PC-9 (cell line): ENCODE results near the gene LRRC7. TPM values are rescaled to one million over a fixed set of nuclear protein-coding genes. Genes with fewer than 3 reads are reported as not detected.

ENCODE experiments used
- BruUV-seq: library from RNA; stranded (reverse); fragments of 400-500 nt; replicated peaks from 2 replicates; lab custom pipeline; 2021; lab: Mats Ljungman, UMichigan
- CTCF ChIA-PET: fragments of 300-600 bp; sonication (Branson Sonifier 250); formaldehyde crosslinking; loops from one replicate; lab custom pipeline; 2022; ENCODE audit warnings: antibody characterized with exemption; lab: Charles Lee
- POLR2A ChIA-PET: fragments of 300-600 bp; sonication (Branson Sonifier 250); formaldehyde crosslinking; loops from one replicate; lab custom pipeline; 2022; ENCODE audit warnings: antibody characterized with exemption; ENCODE audit not compliant: unreplicated experiment; lab: Charles Lee
- DNase-seq, 2 experiments: peaks; one replicate each; pipeline versions ENCODE4 v3.0.0 to v3.0.0-alpha.2; 2015 to 2022; ENCODE audit warnings: mixed read lengths in 1 of 2
- H2AFZ ChIP-seq: fragments of 200-600 bp; sonication (generic); 2 replicates; pipeline ENCODE4 v1.8.1; 2017; ENCODE audit warnings: antibody characterized with exemption
- H3F3A ChIP-seq: fragments of 200-600 bp; sonication (generic); 2 replicates; pipeline ENCODE4 v1.8.1; 2017; ENCODE audit warnings: antibody characterized with exemption, mild to moderate bottlenecking, low read depth; ENCODE audit not compliant: insufficient read depth
- H3K27ac ChIP-seq: fragments of 200-600 bp; sonication (generic); 2 replicates; pipeline ENCODE4 v1.6.1; 2016; ENCODE audit warnings: mixed run types
- H3K27me3 ChIP-seq: fragments of 200-600 bp; sonication (generic); 2 replicates; pipeline ENCODE4 v1.6.1; 2016; ENCODE audit warnings: low read depth, mixed run types; ENCODE audit not compliant: insufficient read depth
- H3K36me3 ChIP-seq: fragments of 200-600 bp; sonication (generic); 2 replicates; pipeline ENCODE4 v1.6.1; 2016; ENCODE audit warnings: low read depth, mixed run types
- H3K4me1 ChIP-seq: fragments of 200-600 bp; sonication (generic); replicated peaks from 2 replicates; pipeline ENCODE4 v1.6.1; 2016; ENCODE audit warnings: mixed run types; ENCODE audit not compliant: insufficient read depth
- H3K4me2 ChIP-seq: fragments of 200-600 bp; sonication (generic); 2 replicates; pipeline ENCODE4 v1.6.1; 2017; ENCODE audit warnings: mixed run types
- H3K4me3 ChIP-seq: fragments of 200-600 bp; sonication (generic); 2 replicates; pipeline ENCODE4 v1.6.1; 2016; ENCODE audit warnings: mixed run types
- H3K79me2 ChIP-seq: fragments of 200-600 bp; sonication (generic); 2 replicates; pipeline ENCODE4 v1.6.1; 2017; ENCODE audit warnings: low read depth, mixed run types
- H3K9me2 ChIP-seq: fragments of 200-600 bp; sonication (generic); 2 replicates; pipeline ENCODE4 v1.8.1; 2017; ENCODE audit warnings: mild to moderate bottlenecking; ENCODE audit not compliant: insufficient read depth
- H3K9me3 ChIP-seq: fragments of 200-600 bp; sonication (generic); 2 replicates; pipeline ENCODE4 v1.8.1; 2016; ENCODE audit warnings: low read depth; ENCODE audit not compliant: insufficient read depth
- H4K20me1 ChIP-seq: fragments of 200-600 bp; sonication (generic); 2 replicates; pipeline ENCODE4 v1.8.1; 2017; ENCODE audit not compliant: insufficient read depth
- CTCF ChIP-seq: fragments of 200-600 bp; sonication (generic); conservative IDR thresholded peaks from 2 replicates; pipeline ENCODE4 v1.6.1; 2017; ENCODE audit warnings: mixed run types, antibody characterized with exemption, mild to moderate bottlenecking, moderate library complexity
- EZH2 ChIP-seq: fragments of 200-600 bp; sonication (generic); IDR thresholded peaks from 2 replicates; pipeline ENCODE4 v1.8.0; 2017; ENCODE audit warnings: antibody characterized with exemption, low read depth
- intact Hi-C: fragments of 100-400 bp; cut with micrococcal nuclease; formaldehyde crosslinking; loops from one replicate; pipeline ENCODE4 v1.10.0; 2022; ENCODE audit not compliant: unreplicated experiment
- total RNA-seq: library from RNA; stranded (reverse); gene quantifications from 2 replicates; pipeline ENCODE4 v1.2.3, GENCODE V29; 2021

Gene LRRC7
- total RNA-seq, 1 experiment from 2014 or later: not detected

GRCh38 chr1:70090141-70090540 lies 522.4 kb downstream of the LRRC7 start:
- intact Hi-C loops: no loop called here
- Histone ChIP-seq H3K36me3 (no peaks in the 10 kb centered on the region), H3K9me3 (no peaks in the 10 kb centered on the region; the same call in 1 of the 2 replicates), H3K4me3 (no peak overlapping the region), H3F3A (peaks cover 6% of the 10 kb centered on the region), H2AFZ (no peak overlapping the region), H4K20me1 (no peaks in the 10 kb centered on the region), H3K79me2 (no peaks in the 10 kb centered on the region), H3K4me2 (no peak overlapping the region), H3K27me3 (no peaks in the 10 kb centered on the region), H3K27ac (no peak overlapping the region), H3K9me2 (no peaks in the 10 kb centered on the region; the same call in 1 of the 2 replicates), H3K4me1 (peaks cover 13% of the 10 kb centered on the region)
- TF ChIP-seq CTCF: no peak
- TF ChIP-seq EZH2: no peak
- BruUV-seq: no TSS peak
- DNase-seq: no peak
- ChIA-PET POLR2A (no interaction called here), CTCF (no interaction called here)

DNA sequence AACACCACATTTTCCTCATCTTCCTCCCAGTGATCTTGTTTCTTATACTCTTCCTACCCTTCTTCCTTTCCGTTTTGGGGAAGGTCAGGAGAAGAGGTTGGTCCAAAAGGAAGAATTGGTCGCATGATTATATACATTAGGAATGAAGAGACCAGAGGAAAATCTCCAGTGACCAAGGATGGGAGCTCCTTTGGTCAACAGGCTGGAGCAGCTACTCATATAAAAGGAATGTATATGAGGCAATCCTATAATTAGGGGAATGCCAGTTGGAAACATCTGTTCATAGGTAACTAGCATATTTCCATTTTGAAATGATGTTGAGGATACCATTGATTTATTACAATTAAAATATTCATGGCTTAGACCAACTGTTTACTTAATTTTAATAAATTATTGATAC lies 523.2 kb downstream of the LRRC7 start:
- no peaks in the 10 kb centered on the region for H3K36me3 ChIP-seq
- no peak overlapping the region for H3K27ac ChIP-seq
- H3K4me3 ChIP-seq: no peak overlapping the region
- peaks cover 3% of the 10 kb centered on the region for H3F3A ChIP-seq
- no peaks in the 10 kb centered on the region for H3K79me2 ChIP-seq
- ChIA-PET POLR2A (interaction anchor here (0.7 kb wide), 1 partner anchor 1903 kb away, joined by 7 read pairs; no protein-coding TSS in a partner anchor), CTCF (no interaction called here)
- no TSS peak for BruUV-seq
- H3K9me3 ChIP-seq: no peaks in the 10 kb centered on the region; the same call in 1 of the 2 replicates
- no peaks in the 10 kb centered on the region; the same call in 1 of the 2 replicates for H3K9me2 ChIP-seq
- intact Hi-C loops: no loop called here
- peak overlapping the region; percentile 29 for H3K4me2 ChIP-seq
- TF ChIP-seq CTCF (no peak), EZH2 (no peak)
- no peak overlapping the region for H2AFZ ChIP-seq
- no peaks in the 10 kb centered on the region for H3K27me3 ChIP-seq
- peak; percentile 8 to 65 for DNase-seq
- peaks cover 13% of the 10 kb centered on the region for H3K4me1 ChIP-seq
- no peaks in the 10 kb centered on the region for H4K20me1 ChIP-seq

GRCh38 chr1:70091811-70092210 lies 524.1 kb downstream of the LRRC7 start:
- BruUV-seq: no TSS peak
- Histone ChIP-seq H3K27me3 (no peaks in the 10 kb centered on the region), H4K20me1 (no peaks in the 10 kb centered on the region), H3K36me3 (no peaks in the 10 kb centered on the region), H3K4me3 (no peak overlapping the region), H3K4me1 (peaks cover 13% of the 10 kb centered on the region), H3K9me3 (no peaks in the 10 kb centered on the region; the same call in 1 of the 2 replicates), H3K79me2 (no peaks in the 10 kb centered on the region), H3K4me2 (no peak overlapping the region), H3F3A (peaks cover 3% of the 10 kb centered on the region), H2AFZ (no peak overlapping the region), H3K27ac (no peak overlapping the region), H3K9me2 (no peaks in the 10 kb centered on the region; the same call in 1 of the 2 replicates)
- TF ChIP-seq EZH2: no peak
- TF ChIP-seq CTCF: no peak
- ChIA-PET POLR2A (interaction anchor here (0.7 kb wide), 1 partner anchor 1902 kb away, joined by 7 read pairs; no protein-coding TSS in a partner anchor), CTCF (no interaction called here)
- DNase-seq: no peak
- intact Hi-C loops: no loop called here
